Stimulated activated CD8-positive, alpha-beta memory T cell treated with anti-CD3 and anti-CD28 coated beads, Interleukin-15, amount 100 ng/mL, for 24 hours (primary cell): Measurements from ENCODE around the gene FIZ1.

Experiments
- DNase-seq: peaks from one replicate; pipeline ENCODE4 v3.0.0-alpha.2; 2020; ENCODE audit warnings: low read depth

Gene FIZ1

DNA sequence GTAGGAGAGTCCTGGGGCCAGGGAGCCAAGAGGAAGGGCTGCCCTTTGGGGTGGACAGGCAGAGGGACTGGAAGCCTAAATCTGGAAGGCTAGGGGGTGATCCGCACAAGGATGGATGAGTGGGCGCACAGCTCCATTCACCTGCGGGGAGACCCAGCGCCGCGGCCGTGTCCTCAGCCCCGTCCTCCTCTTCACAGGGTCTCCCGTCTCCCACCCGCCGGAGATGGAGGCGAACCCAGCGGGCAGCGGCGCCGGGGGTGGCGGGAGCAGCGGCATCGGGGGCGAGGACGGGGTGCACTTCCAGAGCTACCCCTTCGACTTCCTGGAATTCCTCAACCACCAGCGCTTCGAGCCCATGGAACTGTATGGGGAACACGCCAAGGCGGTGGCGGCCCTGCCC, 14.1 kb upstream of the FIZ1 start:
- no peak for DNase-seq

GRCh38 chr19:55611983-55612645, 12.8 kb upstream of the FIZ1 start:
- no peak for DNase-seq

DNA sequence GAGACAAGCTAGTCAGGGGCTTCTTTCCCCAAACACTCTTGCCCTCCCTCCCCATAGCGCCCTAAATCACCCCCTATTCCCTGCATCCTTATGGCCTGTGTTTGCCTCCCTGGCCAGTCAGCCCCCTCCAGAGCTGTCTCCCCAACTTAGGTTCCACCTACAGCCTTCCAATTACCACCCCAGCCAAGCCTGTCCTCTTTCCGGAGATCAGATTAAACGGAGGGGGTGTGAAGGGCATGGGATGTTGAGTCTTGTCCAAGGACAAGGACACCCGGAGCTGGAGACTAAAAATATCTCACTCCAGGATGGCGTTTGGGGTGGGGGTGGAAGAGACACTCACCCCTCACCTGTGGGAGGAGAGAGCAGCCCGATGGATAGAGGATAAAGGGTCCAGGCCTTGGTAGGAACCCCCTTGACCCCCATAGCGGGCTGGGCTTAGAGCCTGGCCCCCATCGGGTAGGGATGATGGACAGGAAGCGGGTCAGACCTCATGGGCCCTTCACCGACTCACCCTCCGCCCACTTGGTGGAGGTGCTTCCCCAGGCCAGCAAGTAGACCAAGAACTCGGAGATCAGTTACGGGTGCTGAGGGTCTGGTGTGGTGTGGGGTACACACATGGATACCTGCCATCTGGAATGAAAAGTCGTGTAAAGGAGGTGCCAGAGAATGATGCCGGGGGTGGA, 12.1 kb upstream of the FIZ1 start:
- no peak for DNase-seq

DNA sequence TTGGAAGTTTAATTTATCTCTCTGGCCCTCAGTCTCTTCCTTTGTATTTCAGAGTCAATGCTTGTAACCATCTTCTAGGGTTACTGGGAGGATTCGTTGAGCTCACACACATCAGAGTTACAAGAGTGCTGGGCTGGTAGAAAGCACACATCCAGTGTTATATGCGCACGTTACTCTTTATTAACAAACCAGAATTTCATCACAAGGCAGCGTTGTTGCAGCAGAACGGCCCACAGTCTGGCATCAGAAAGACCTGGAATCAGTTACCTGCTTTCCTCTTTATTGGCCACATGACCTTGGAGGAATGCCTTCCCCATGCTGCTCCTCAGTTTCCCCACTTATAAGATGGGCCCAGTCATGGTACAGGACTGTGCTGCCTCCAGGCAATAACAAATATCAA, 10.0 kb upstream of the FIZ1 start:
- no peak for DNase-seq

GRCh38 chr19:55606817-55607216, 7.5 kb upstream of the FIZ1 start:
- no peak for DNase-seq

DNA sequence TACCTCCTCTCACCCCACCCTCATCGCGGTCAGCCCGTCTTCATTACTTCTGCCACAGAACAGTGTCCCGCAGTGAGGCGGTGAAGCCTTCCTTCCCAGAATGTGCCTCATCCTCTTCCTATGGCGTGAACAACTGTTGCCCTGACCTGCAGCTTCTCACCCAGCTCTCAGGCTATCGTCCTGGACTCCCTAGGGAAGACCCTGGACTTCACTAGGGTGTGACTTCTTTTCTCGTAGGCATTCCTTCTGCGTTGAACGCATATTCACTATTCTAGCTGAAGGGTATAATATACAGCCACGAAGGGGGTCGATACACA, 7.1 kb upstream of the FIZ1 start:
- no peak for DNase-seq

DNA sequence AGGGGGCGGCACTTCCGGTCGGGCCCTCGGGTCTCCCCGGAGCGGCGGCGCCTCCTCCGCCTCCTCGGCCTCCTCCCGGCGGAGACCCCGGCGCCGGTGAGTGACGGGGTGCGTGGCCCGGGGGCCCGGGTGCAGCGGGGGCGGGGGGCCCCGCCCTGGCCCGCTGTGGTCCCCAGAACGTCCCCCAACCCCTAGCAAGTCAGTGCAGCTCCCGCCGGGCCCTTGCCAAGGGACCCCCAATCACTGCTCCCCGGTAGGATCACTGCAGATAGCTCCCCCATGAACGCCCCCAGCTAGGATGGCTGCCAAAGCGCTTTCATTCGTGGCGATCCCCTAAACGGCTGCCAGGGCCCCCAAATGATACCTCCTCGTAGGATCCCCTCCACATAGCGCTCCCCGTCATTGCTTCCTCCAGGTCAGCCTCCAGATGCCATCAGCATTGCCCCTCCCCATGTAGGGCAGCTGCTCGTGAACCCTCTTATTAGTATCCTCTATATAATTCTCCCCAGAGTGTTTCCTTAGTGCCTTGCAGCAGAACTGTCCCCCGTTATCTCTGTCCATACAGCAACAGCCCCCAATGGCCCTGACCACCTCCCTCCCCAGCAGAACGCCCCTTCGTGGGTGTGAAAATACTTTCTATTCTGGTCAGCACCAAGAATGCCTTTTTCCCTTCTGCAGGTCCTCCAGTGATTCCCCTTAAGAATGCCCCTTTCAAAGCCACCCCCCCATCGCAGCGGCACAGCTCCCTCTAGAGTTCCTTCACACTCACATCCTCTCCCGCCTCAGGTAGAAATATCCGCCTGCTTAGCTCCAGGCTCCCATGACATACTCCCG, 6.5 kb upstream of the FIZ1 start, which contains the start of gene ZNF865:
Gene ZNF865, plus strand, starts transcription at position 11 of the 834 bp plus-strand sequence. CDS start 7,972 bp downstream, outside the sequence.
- peak; percentile 35 for DNase-seq

DNA sequence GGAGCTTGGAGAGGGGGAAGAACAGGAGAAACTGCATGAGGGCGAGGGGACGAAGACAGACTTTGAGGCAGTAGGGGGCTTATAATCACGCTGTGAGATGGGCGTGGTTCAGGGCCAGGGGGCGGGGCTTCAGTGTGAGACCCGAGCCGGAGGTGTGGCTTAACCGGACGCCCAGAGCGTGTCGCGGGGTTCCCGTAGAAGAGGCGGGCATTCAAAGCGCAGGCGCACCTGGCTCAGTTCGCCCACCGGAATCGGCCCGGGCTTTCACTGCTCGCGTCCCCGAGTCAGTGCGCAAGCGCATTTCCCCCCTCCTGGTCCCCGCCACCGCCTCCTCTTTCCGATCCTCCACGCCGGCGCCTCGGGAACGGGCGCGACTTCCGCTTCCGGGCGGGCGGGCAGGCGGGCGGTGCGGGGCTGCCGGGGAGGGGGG, 5.9 kb upstream of the FIZ1 start:
- peak; percentile 94 for DNase-seq

GRCh38 chr19:55603581-55604292, 4.4 kb upstream of the FIZ1 start:
- no peak for DNase-seq

GRCh38 chr19:55603115-55603514, 3.8 kb upstream of the FIZ1 start:
- DNase-seq, result no peak

- no peak for DNase-seq
Measured at GRCh38 chr19:55602104-55603001, 3.0 kb upstream of the FIZ1 start.

DNA sequence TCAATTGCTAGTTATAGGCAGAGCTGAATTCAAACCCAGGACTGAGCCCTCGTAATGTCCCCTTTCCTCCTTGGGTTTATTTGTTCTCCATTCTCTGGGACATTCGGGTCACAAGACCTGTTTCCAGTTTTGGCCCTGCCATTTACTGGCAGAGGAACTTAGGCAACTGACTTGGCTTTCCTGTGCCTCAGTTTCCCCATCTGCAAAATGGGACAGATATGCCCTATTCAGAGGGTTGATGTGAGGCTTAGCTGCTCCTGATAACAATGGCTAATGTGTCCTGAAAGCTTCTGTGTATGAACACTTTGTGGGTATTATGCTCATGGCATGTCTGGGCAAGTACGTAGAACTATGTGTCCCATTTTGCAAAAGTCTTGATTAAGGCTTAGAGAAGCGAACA, 1.8 kb upstream of the FIZ1 start:
- DNase-seq, result no peak

DNA sequence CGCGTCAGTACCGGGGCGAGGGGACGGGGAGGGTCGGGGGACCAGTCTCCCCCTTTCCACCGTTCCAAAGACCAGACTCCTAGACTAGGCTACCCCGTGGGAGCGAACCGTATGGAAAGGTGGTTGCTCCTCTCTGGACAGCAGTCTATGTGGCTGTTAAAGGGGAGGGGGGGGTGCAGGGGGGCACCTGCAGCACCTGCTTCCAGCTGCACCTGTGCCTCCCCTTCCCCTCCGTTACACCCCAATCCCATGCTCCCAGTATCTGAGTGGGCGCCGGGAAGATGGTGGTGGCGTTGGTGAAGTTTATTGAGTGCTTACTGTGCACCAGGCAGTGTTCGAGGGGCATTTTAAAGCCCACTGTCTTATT, 1.3 kb upstream of the FIZ1 start:
- no peak for DNase-seq

- DNase-seq, result peak; percentile 57
Measured at GRCh38 chr19:55599842-55600661, 735 bp upstream of the FIZ1 start, which contains the start of gene ZNF524. ZNF524 (plus strand) TSS chr19:55600288; CDS start chr19:55602113, 1,825 bp downstream.

GRCh38 chr19:55598719-55599467, 424 bp downstream of the FIZ1 start:
- peak; percentile 89 for DNase-seq

- DNase-seq, result no peak
Measured at GRCh38 chr19:55598034-55598433, 1.3 kb downstream of the FIZ1 start.

- no peak for DNase-seq
Measured at GRCh38 chr19:55597501-55597921, 1.8 kb downstream of the FIZ1 start.

DNA sequence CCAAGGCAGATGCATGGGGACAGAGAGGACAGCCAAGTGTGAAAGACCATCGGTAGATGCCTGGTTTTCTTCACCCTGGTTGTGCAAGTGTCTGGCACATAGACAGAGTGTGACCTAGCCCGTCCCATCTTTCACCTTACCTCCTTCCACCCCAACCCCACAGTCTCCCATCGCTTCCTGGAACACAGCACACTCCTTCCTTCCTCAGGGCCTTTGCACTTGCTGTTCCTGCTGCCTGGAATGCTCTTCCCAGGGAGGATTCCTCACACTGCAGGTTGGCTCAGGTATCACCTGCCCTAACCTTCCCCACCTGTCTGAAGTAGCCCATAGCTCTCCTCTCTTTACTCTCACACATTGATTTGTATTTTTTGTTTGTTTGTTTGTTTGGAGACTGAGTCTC, 3.0 kb downstream of the FIZ1 start:
- DNase-seq, result no peak

GRCh38 chr19:55594996-55595545, 4.2 kb downstream of the FIZ1 start:
- DNase-seq, result no peak
